ENCODE data around the gene RASA2. TPM values are rescaled to one million over a fixed set of nuclear protein-coding genes. Genes with fewer than 3 reads are reported as not detected.

Gene RASA2
- total RNA-seq, 4 donors from 2014 or later = 9.0 to 70.3 (median 21.5) TPM

DNA sequence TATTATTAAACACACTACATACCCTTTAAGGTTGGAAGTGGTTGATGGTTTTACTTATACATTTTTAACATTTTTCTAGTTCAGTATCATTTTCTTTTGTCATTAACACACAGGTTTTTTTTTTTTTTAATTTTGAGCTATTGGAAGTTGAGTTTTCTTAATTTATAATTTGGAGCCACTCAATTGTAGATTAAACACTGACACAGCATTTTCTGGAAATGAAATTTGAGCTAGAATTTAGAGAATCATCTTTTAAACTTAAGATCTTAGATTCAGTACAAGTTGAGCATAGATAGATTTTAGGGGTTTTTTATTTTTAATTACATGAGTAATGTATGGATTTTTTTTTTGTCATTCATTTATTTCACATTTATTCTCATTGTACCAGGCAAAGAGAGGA, 35.0 kb downstream of the RASA2 start:
- intact Hi-C loops (cut with DNase I; ENCODE audit: low total_unique reads) (no loop called here), in situ Hi-C loops (cut with MboI; ENCODE audit: low pct_ligation_motif_present in 1 of 4, low pct_unique_long_range_greater_than_20kb in 1 of 4, low sequenced_read_pairs in 3 of 4) (no loop called here)
- Histone ChIP-seq H3K4me3 (no peak overlapping the region), H3K36me3 (peaks cover 0 to 23% (median 4%) of the 10 kb centered on the region in 4 donors), H3K27ac (no peak overlapping the region), H3K4me1 (peaks cover 0 to 13% (median 2%) of the 10 kb centered on the region in 4 donors), H3K9me3 (no peaks in the 10 kb centered on the region), H3K27me3 (no peaks in the 10 kb centered on the region)
- TF ChIP-seq POLR2AphosphoS5 (IDR thresholded peaks at IDR 0.05) (no peak), POLR2A (IDR thresholded peaks at IDR 0.05) (no peak), EP300 (IDR thresholded peaks at IDR 0.05; ENCODE audit: low read depth) (no peak)
- TF ChIP-seq, protein P1, sequence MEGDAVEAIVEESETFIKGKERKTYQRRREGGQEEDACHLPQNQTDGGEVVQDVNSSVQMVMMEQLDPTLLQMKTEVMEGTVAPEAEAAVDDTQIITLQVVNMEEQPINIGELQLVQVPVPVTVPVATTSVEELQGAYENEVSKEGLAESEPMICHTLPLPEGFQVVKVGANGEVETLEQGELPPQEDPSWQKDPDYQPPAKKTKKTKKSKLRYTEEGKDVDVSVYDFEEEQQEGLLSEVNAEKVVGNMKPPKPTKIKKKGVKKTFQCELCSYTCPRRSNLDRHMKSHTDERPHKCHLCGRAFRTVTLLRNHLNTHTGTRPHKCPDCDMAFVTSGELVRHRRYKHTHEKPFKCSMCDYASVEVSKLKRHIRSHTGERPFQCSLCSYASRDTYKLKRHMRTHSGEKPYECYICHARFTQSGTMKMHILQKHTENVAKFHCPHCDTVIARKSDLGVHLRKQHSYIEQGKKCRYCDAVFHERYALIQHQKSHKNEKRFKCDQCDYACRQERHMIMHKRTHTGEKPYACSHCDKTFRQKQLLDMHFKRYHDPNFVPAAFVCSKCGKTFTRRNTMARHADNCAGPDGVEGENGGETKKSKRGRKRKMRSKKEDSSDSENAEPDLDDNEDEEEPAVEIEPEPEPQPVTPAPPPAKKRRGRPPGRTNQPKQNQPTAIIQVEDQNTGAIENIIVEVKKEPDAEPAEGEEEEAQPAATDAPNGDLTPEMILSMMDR (IDR thresholded peaks at IDR 0.05) = no peak
- no peak for DNase-seq

DNA sequence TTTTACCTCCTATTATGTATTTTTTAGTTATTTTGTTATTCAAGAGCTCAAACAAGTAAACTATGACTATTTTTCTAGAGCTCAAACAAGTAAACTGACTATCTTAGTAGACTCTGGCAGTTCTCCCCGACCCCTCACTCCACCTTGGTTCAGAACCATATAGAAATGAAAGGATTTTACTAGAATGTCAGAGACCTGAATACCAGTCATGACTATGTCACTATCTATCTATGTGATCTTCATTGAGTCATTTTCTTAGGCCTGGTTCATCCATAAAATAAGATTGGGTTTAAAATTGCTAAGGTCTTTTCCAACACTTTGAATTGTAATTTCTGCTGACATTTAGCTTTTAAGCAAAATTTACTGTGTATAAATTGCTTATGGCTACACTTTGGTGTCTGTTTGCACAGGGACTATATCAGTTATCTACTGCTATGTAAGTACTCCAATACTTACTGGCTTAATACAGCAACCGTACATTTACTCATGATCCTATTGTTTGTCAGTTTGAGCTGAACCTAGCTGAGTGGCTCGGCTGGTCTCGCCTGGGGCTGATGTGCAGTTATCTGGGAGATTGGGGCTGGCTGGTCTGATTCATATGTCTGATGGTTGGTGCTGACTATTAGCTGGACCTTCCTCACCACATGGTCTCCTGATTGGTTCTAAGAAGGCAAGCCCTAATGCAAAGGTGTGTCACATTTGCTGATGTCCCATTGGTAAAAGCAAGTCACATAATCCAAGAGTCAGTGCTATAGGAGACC, 37.0 kb downstream of the RASA2 start:
- no peak for DNase-seq
- 96 to 100% methylated on average over 2 to 4 of the region's 4 CpGs for WGBS, 2 donors (ENCODE audit: low coverage in 1 of 2)
- Histone ChIP-seq H3K4me3 (no peak overlapping the region), H3K27me3 (no peaks in the 10 kb centered on the region), H3K36me3 (peaks cover 0 to 9% (median 0%) of the 10 kb centered on the region in 4 donors), H3K27ac (no peak overlapping the region), H3K9me3 (no peaks in the 10 kb centered on the region), H3K4me1 (peaks cover 0 to 13% (median 2%) of the 10 kb centered on the region in 4 donors)
- intact Hi-C loops (cut with DNase I; ENCODE audit: low total_unique reads) = no loop called here
- TF ChIP-seq EP300 (IDR thresholded peaks at IDR 0.05; ENCODE audit: low read depth) = no peak
- TF ChIP-seq, protein P1 (IDR thresholded peaks at IDR 0.05) = no peak
- no peak for TF ChIP-seq POLR2AphosphoS5 (IDR thresholded peaks at IDR 0.05)
- no peak for TF ChIP-seq POLR2A (IDR thresholded peaks at IDR 0.05)
- in situ Hi-C loops (cut with MboI; ENCODE audit: low pct_ligation_motif_present in 1 of 4, low pct_unique_long_range_greater_than_20kb in 1 of 4, low sequenced_read_pairs in 3 of 4) = no loop called here

DNA sequence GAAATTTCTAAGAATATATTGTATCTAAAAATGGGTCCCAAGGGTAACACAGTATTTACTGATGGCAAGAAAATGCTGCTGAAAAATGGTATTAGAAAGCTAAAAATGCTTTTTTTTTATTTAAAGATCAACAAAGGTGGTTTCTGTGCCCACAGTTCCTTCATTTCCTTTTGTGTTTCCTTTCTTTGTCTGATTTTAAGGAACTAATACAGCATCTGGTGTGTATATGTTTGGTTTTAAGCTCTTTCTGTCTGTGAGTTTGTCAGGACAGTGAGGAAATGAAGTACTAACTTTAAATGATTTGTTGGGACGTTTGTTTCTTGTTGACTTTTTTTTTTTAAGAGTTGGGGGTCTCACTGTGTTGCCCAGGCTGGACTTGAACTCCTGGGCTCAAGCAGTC, 38.2 kb downstream of the RASA2 start:
- Histone ChIP-seq H3K4me1 (peaks cover 0 to 23% (median 2%) of the 10 kb centered on the region in 4 donors), H3K36me3 (no peaks in the 10 kb centered on the region), H3K9me3 (no peaks in the 10 kb centered on the region), H3K4me3 (no peak overlapping the region), H3K27me3 (no peaks in the 10 kb centered on the region), H3K27ac (no peak overlapping the region)
- WGBS, 2 donors (ENCODE audit: low coverage in 1 of 2) = 43% methylated on average over 1 of the region's 1 CpG
- DNase-seq = no peak
- intact Hi-C loops (cut with DNase I; ENCODE audit: low total_unique reads) (no loop called here), in situ Hi-C loops (cut with MboI; ENCODE audit: low pct_ligation_motif_present in 1 of 4, low pct_unique_long_range_greater_than_20kb in 1 of 4, low sequenced_read_pairs in 3 of 4) (no loop called here)
- TF ChIP-seq, protein P1 (IDR thresholded peaks at IDR 0.05) = no peak
- no peak for TF ChIP-seq POLR2AphosphoS5 (IDR thresholded peaks at IDR 0.05)
- TF ChIP-seq POLR2A (IDR thresholded peaks at IDR 0.05) = no peak
- TF ChIP-seq EP300 (IDR thresholded peaks at IDR 0.05; ENCODE audit: low read depth) = no peak

DNA sequence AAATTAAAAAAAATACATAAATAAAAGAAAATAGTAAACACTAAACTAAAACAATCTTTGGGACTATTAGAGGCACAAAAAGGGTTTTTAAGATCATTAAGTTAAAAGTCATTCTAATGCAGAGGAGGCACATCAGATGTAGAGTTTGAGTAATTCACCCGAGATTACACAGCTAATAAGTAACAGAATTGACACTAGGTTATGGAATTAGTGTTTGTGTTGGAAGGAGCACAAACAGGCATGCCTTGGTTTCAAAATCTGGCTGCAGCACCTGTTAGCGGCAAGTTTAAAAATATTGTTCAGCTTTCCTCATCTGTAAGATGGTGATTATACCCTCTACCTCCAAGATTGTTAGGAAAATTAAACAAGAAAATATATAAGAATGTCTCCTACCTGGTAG, 39.0 kb downstream of the RASA2 start:
- TF ChIP-seq POLR2A (IDR thresholded peaks at IDR 0.05) (no peak), POLR2AphosphoS5 (IDR thresholded peaks at IDR 0.05) (no peak), EP300 (IDR thresholded peaks at IDR 0.05; ENCODE audit: low read depth) (no peak)
- TF ChIP-seq, protein P1 (IDR thresholded peaks at IDR 0.05) = no peak
- H3K4me1 ChIP-seq = peaks cover 0 to 31% (median 2%) of the 10 kb centered on the region in 4 donors
- in situ Hi-C loops (cut with MboI; ENCODE audit: low pct_ligation_motif_present in 1 of 4, low pct_unique_long_range_greater_than_20kb in 1 of 4, low sequenced_read_pairs in 3 of 4) = no loop called here
- 30 to 50% methylated on average over 2 of the region's 2 CpGs for WGBS, 2 donors (ENCODE audit: low coverage in 1 of 2)
- H3K9me3 ChIP-seq = no peaks in the 10 kb centered on the region
- H3K27me3 ChIP-seq = no peaks in the 10 kb centered on the region
- no peak overlapping the region for H3K4me3 ChIP-seq
- intact Hi-C loops (cut with DNase I; ENCODE audit: low total_unique reads) = no loop called here
- H3K36me3 ChIP-seq = peaks cover 0 to 4% (median 0%) of the 10 kb centered on the region in 4 donors
- no peak for DNase-seq
- no peak overlapping the region for H3K27ac ChIP-seq

Measured in transverse colon (tissue), 4 donors.